K562 (cell line): ENCODE data around the gene DKC1. TPM values are rescaled to one million over a fixed set of nuclear protein-coding genes. Genes with fewer than 3 reads are reported as not detected.

Source experiments
- ATAC-seq: fragments of 200-7000 bp; cut with Tn5 transposase; 3 replicates; pipeline ENCODE4 v1.9.1; 2020; ENCODE audit warnings: moderate library complexity
- BruUV-seq: library from RNA; stranded (reverse); fragments of 400-500 nt; replicated peaks from 2 replicates; lab custom pipeline; 2021; lab: Mats Ljungman, UMichigan
- CTCF ChIA-PET: fragments of 300-600 bp; formaldehyde crosslinking; extraction: SDS; loops from one replicate; lab custom pipeline; 2021; ENCODE audit warnings: low intra/inter-chr PET ratio; lab: Yijun Ruan, JAX
- POLR2A ChIA-PET: fragments of 300-600, 350-650 bp; sonication (Branson Sonifier 250); formaldehyde crosslinking; extraction: SDS; loops from one replicate; lab custom pipeline; 2021; ENCODE audit warnings: antibody characterized with exemption, inconsistent platforms; lab: Yijun Ruan, JAX
- DNase-seq, 4 experiments: peaks; one replicate each; pipeline versions ENCODE4 v3.0.0 to v3.0.0-alpha.2; 2011 to 2018; ENCODE audit warnings: low spot score in 3 of 4, mixed read lengths in 3 of 4; ENCODE audit errors: extremely low read depth in 1 of 4
- FAIRE-seq: peaks from 2 replicates; lab custom pipeline; 2011; peaks lifted over from hg19 to GRCh38; lab: Jason Lieb, UNC
- H2AFZ ChIP-seq: 2 replicates; pipeline ENCODE4 v1.6.0; 2011; ENCODE audit warnings: low read depth, low read length, control low read depth, inconsistent platforms
- H3K27ac ChIP-seq: fragments of 200-600 bp; 3 replicates; pipeline ENCODE4 v1.8.0; 2011; ENCODE audit warnings: low read depth, mild to moderate bottlenecking, control low read depth, inconsistent platforms, low read length, moderate library complexity, mixed read lengths; ENCODE audit errors: extremely low read depth
- H3K27me3 ChIP-seq, 2 experiments: fragments of 300-600 bp in 1 of 2; 2 replicates in 1 of 2; 3 replicates in 1 of 2; pipeline versions ENCODE4 v1.6.0 to v1.8.0; 2011; ENCODE audit warnings: inconsistent platforms in 2 of 2, low read length in 2 of 2, mild to moderate bottlenecking in 1 of 2, mixed read lengths in 1 of 2, moderate library complexity in 1 of 2; ENCODE audit not compliant: control insufficient read depth in 2 of 2, insufficient read depth in 2 of 2
- H3K36me3 ChIP-seq: fragments of 300-600 bp; 3 replicates; pipeline ENCODE4 v1.8.0; 2011; ENCODE audit warnings: mild to moderate bottlenecking, low read length, inconsistent platforms; ENCODE audit not compliant: control insufficient read depth, insufficient read depth
- H3K4me1 ChIP-seq, 2 experiments: fragments of 200-600 bp in 1 of 2; replicated peaks in 1 of 2; 2 replicates in 1 of 2; 3 replicates in 1 of 2; pipeline versions ENCODE4 v1.5.1 to v1.8.0; 2011; ENCODE audit warnings: inconsistent platforms in 2 of 2, low read length in 2 of 2, mild to moderate bottlenecking in 1 of 2, mixed read lengths in 1 of 2, moderate library complexity in 1 of 2; ENCODE audit not compliant: control insufficient read depth in 2 of 2, insufficient read depth in 2 of 2
- H3K4me2 ChIP-seq: 2 replicates; pipeline ENCODE4 v1.6.1; 2011; ENCODE audit warnings: low read length, control low read depth, inconsistent platforms, mixed read lengths; ENCODE audit not compliant: insufficient read depth
- H3K4me3 ChIP-seq: fragments of 200-600 bp; sonication (generic), shearing (Covaris generic); 2 replicates; pipeline ENCODE4 v1.5.1; 2016; ENCODE audit warnings: control low read depth, inconsistent platforms
- H3K79me2 ChIP-seq: fragments of 200-600 bp; 3 replicates; pipeline ENCODE4 v1.8.0; 2011; ENCODE audit warnings: low read length, inconsistent platforms; ENCODE audit not compliant: control insufficient read depth, insufficient read depth
- H3K9ac ChIP-seq, 2 experiments: 2 replicates each; pipeline versions ENCODE4 v1.6.0 to v1.6.1; 2011; ENCODE audit warnings: low read depth in 2 of 2, low read length in 2 of 2, control low read depth in 1 of 2, inconsistent platforms in 1 of 2, mild to moderate bottlenecking in 1 of 2, mixed read lengths in 1 of 2; ENCODE audit not compliant: insufficient read depth in 1 of 2
- H3K9me1 ChIP-seq: one replicate; pipeline ENCODE4 v1.6.0; 2011; ENCODE audit warnings: inconsistent platforms, mild to moderate bottlenecking, low read length, moderate library complexity; ENCODE audit not compliant: control insufficient read depth, insufficient read depth
- H3K9me3 ChIP-seq: replicated peaks from 2 replicates; pipeline ENCODE4 v1.5.1; 2011; ENCODE audit warnings: low read depth, low read length, inconsistent platforms; ENCODE audit not compliant: control insufficient read depth, insufficient read depth
- H4K20me1 ChIP-seq: replicated peaks from 2 replicates; pipeline ENCODE4 v1.6.1; 2011; ENCODE audit warnings: low read length, inconsistent platforms, mixed read lengths; ENCODE audit not compliant: control insufficient read depth, insufficient read depth
- GTF2A2 ChIP-seq: IDR thresholded peaks from 2 replicates; pipeline ENCODE4 v1.6.1; 2016; ENCODE audit warnings: mild to moderate bottlenecking, missing genetic modification characterization, missing compliant biosample characterization
- MCM2 ChIP-seq: fragments of 450-650 bp; IDR thresholded peaks from 2 replicates; pipeline ENCODE4 v1.6.1; 2017; ENCODE audit warnings: low read depth, mild to moderate bottlenecking
- NCOR1 ChIP-seq: fragments of 450-650 bp; IDR thresholded peaks from 2 replicates; pipeline ENCODE4 v1.6.1; 2016; ENCODE audit warnings: mild to moderate bottlenecking, moderate library complexity
- NFE2L1 ChIP-seq: fragments of 450-650 bp; IDR thresholded peaks from 2 replicates; pipeline ENCODE4 v1.6.1; 2016; ENCODE audit warnings: missing genetic modification characterization, low read depth, mild to moderate bottlenecking, missing compliant biosample characterization, moderate library complexity, borderline replicate concordance
- RBM15 ChIP-seq: fragments of 200-400 bp; formaldehyde crosslinking; IDR thresholded peaks from 2 replicates; pipeline ENCODE4 v1.6.1; 2018; ENCODE audit warnings: mild to moderate bottlenecking, low read length, moderate library complexity; ENCODE audit not compliant: insufficient read depth
- TARDBP ChIP-seq: fragments of 450-650 bp; IDR thresholded peaks from 2 replicates; pipeline ENCODE4 v1.6.1; 2016
- XRCC5 ChIP-seq: fragments of 200-400 bp; formaldehyde crosslinking; IDR thresholded peaks from 2 replicates; pipeline ENCODE4 v1.6.1; 2017; ENCODE audit warnings: low read depth, mild to moderate bottlenecking, low read length
- ZNF165 ChIP-seq: fragments of 250-450 bp; sonication (Bioruptor Pico); IDR thresholded peaks from 2 replicates; pipeline ENCODE4 v1.4.0; 2020; ENCODE audit warnings: borderline replicate concordance
- ZNF174 ChIP-seq: fragments of 250-450 bp; sonication (Bioruptor Pico); IDR thresholded peaks from 2 replicates; pipeline ENCODE4 v1.4.0; 2020; ENCODE audit warnings: mild to moderate bottlenecking
- ZNF197 ChIP-seq: fragments of 200-800 bp; sonication (Bioruptor generic); IDR thresholded peaks from 2 replicates; pipeline ENCODE4 v1.6.1; 2016; ENCODE audit warnings: low read depth, missing genetic modification characterization, missing compliant biosample characterization
- WGBS: fragments of 100-300 bp; shearing (Covaris generic); methylation state at CpG from one replicate; pipeline ENCODE4 v1.1.6; 2016; ENCODE audit warnings: low coverage, mixed read lengths; ENCODE audit not compliant: insufficient coverage; ENCODE audit errors: missing lambda C conversion rate; 5-methylcytosine and 5-hydroxymethylcytosine counted together
- in situ Hi-C: fragments of 300-500 bp; cut with MboI; formaldehyde crosslinking; loops from 4 replicates; pipeline ENCODE4 v1.15.0; 2018; ENCODE audit warnings: inconsistent platforms, mixed read lengths
- intact Hi-C: fragments of 100-400 bp; cut with micrococcal nuclease; formaldehyde crosslinking; loops from 2 replicates; pipeline ENCODE4 v1.14.2; 2022
- polyA plus RNA-seq, 8 experiments: library from polyadenylated mRNA; depleted of rRNA in 4 of 8; stranded (reverse) in 5 of 8; unstranded in 3 of 8; fragments of >200 nt; fragmentation: Nextera tagmentation in 2 of 8; fragmentation: Illumina TruSeq in 1 of 8; extraction: Ambion mirVana in 2 of 8; extraction: Trizol in 1 of 8; gene quantifications; 2 replicates each; pipeline versions ENCODE4 v1.2.1 to v1.2.3, GENCODE V29; 2011 to 2014; ENCODE audit warnings: inconsistent platforms in 1 of 8, missing spikeins in 1 of 8
- total RNA-seq, 7 experiments: library from RNA; depleted of rRNA in 6 of 7; stranded (reverse); fragments of >200 nt in 6 of 7; fragmentation: Illumina TruSeq in 2 of 7; extraction: Trizol in 2 of 7; gene quantifications; 2 replicates each; pipeline versions ENCODE4 v1.2.1 to v1.2.3, GENCODE V29; 2011 to 2021; ENCODE audit warnings: low replicate concordance in 1 of 7
- TF ChIP-seq, protein P1 (sequence below), 3 experiments: fragments of 200-800 bp in 1 of 3; fragments of 250-450 bp in 1 of 3; fragments of 450-650 bp in 1 of 3; sonication (Bioruptor Pico) in 1 of 3; sonication (Bioruptor generic) in 1 of 3; formaldehyde crosslinking in 1 of 3; IDR thresholded peaks; 2 replicates each; pipeline versions ENCODE4 v1.6.1 to v1.8.0; 2016 to 2022; ENCODE audit warnings: mild to moderate bottlenecking in 2 of 3, missing genetic modification characterization in 2 of 3, missing compliant biosample characterization in 1 of 3, moderate library complexity in 1 of 3
- TF ChIP-seq, protein P2 (sequence below): fragments of 250-450 bp; sonication (Bioruptor Pico); IDR thresholded peaks from 2 replicates; pipeline ENCODE4 v1.8.0; 2022; ENCODE audit warnings: moderate library complexity, mild to moderate bottlenecking, inconsistent platforms

The DKC1 gene
- total and polyA plus RNA-seq, 9 of the 15 experiments (the other 6 are each of a cell fraction or from before 2014, with no cell fraction given) = 205 to 313 (median 219) TPM

DNA sequence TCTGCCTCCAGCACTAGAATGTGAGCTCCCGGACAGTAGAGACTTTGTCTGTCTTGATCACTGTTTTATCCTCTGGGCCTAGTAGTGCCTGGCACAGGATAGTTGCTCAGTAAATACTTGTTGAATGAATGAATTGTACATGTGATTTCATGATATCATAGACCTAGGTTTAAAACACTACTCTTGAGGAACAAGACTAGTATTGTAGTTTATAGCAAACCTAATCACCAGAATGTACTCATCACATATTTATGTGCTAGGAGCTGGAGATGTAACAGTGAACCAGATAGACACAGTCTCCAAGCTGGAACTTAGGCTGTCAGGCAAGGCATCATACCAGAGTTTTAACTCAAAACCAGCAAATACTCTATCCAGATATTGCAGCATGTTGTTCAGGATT is 35.2 kb upstream of the DKC1 start:
- TF ChIP-seq MCM2 = no peak
- no peak for TF ChIP-seq RBM15
- TF ChIP-seq NFE2L1 (tag) = no peak
- no peak for TF ChIP-seq GTF2A2 (tag)
- no peak for TF ChIP-seq ZNF197 (CRISPR knock-in tag)
- TF ChIP-seq XRCC5 = no peak
- TF ChIP-seq NCOR1 = no peak
- TF ChIP-seq, protein P1, sequence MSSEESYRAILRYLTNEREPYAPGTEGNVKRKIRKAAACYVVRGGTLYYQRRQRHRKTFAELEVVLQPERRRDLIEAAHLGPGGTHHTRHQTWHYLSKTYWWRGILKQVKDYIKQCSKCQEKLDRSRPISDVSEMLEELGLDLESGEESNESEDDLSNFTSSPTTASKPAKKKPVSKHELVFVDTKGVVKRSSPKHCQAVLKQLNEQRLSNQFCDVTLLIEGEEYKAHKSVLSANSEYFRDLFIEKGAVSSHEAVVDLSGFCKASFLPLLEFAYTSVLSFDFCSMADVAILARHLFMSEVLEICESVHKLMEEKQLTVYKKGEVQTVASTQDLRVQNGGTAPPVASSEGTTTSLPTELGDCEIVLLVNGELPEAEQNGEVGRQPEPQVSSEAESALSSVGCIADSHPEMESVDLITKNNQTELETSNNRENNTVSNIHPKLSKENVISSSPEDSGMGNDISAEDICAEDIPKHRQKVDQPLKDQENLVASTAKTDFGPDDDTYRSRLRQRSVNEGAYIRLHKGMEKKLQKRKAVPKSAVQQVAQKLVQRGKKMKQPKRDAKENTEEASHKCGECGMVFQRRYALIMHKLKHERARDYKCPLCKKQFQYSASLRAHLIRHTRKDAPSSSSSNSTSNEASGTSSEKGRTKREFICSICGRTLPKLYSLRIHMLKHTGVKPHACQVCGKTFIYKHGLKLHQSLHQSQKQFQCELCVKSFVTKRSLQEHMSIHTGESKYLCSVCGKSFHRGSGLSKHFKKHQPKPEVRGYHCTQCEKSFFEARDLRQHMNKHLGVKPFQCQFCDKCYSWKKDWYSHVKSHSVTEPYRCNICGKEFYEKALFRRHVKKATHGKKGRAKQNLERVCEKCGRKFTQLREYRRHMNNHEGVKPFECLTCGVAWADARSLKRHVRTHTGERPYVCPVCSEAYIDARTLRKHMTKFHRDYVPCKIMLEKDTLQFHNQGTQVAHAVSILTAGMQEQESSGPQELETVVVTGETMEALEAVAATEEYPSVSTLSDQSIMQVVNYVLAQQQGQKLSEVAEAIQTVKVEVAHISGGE (CRISPR knock-in tag; IDR thresholded peaks at IDR 0.05) = no peak
- TF ChIP-seq, protein P2, sequence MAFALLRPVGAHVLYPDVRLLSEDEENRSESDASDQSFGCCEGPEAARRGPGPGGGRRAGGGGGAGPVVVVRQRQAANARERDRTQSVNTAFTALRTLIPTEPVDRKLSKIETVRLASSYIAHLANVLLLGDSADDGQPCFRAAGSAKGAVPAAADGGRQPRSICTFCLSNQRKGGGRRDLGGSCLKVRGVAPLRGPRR (CRISPR knock-in tag) = no peak
- no peak for TF ChIP-seq TARDBP
- no peak for TF ChIP-seq ZNF165 (CRISPR knock-in tag)
- TF ChIP-seq ZNF174 (CRISPR knock-in tag) = no peak
- TF ChIP-seq, all 486 proteins: peak for 0
- Histone ChIP-seq H3K27me3 (no peaks in the 10 kb centered on the region), H4K20me1 (0 out of 2 replicates have a peak, but pooled peaks cover 4% of the 10 kb centered on the region), H3K79me2 (peaks cover 77% of the 10 kb centered on the region), H3K4me1 (peaks cover 0 to 19% of the 10 kb centered on the region in 2 experiments; a peak in 3 of 5 replicates), H3K9me3 (no peaks in the 10 kb centered on the region), H3K36me3 (peaks cover 24% of the 10 kb centered on the region), H3K27ac (no peak overlapping the region), H3K9me1 (no peaks in the 10 kb centered on the region), H3K4me3 (no peak overlapping the region), H3K4me2 (no peak overlapping the region), H2AFZ (no peak overlapping the region), H3K9ac (no peak overlapping the region)
- in situ Hi-C loops = loop anchor here (25.0 kb wide), 1 partner anchor 140 kb away; the partner anchor contains the start of gene CTAG1A
- ATAC-seq (no peak), FAIRE-seq (no peak), DNase-seq (no peak)
- CTCF ChIA-PET = no interaction called here
- BruUV-seq = no TSS peak
- intact Hi-C loops = no loop called here
- POLR2A ChIA-PET = interaction anchor here (0.5 to 1.0 kb wide), 3 partner anchors 8 to 184 kb away, joined by 3 read pairs; no protein-coding TSS in a partner anchor
- 69% methylated on average over 1 of the region's 1 CpG for WGBS
